ENCODE data around the gene BRINP3.

Gene BRINP3

DNA sequence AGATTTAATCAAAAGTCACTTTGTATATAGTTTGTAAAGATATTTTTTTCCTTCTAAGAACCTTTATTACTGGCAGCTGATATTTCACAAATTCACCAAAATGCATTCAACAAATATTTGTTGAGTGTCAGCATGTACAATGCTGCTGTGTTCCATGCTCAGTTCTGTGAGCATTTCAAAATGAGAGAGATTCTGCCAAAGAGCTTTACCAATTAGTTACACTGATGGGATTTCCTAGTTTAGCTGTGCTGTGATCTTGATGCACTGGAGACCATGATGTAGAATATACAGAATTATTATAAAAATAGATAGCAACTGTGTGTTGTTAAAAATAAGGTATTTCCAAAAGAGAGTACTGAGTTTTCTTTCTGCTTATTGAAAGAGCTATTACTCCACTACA is 225.6 kb downstream of the BRINP3 start:
- no peak for TF ChIP-seq CTCF (IDR thresholded peaks at IDR 0.05; ENCODE audit: low read depth, low read length)
- no peaks in the 10 kb centered on the region for H3K27me3 ChIP-seq
- H3K36me3 ChIP-seq, result no peaks in the 10 kb centered on the region
- DNase-seq, result no peak
- no peaks in the 10 kb centered on the region for H3K9me3 ChIP-seq
- no peak overlapping the region for H3K4me3 ChIP-seq (ENCODE audit: low read depth, low read length)
- H3K4me1 ChIP-seq, result no peaks in the 10 kb centered on the region

GRCh38 chr1:190250368-190250767 is 227.3 kb downstream of the BRINP3 start:
- H3K4me1 ChIP-seq, result no peaks in the 10 kb centered on the region
- H3K36me3 ChIP-seq, result no peaks in the 10 kb centered on the region
- no peak for DNase-seq
- TF ChIP-seq CTCF (IDR thresholded peaks at IDR 0.05; ENCODE audit: low read depth, low read length), result no peak
- no peaks in the 10 kb centered on the region for H3K27me3 ChIP-seq
- no peak overlapping the region for H3K4me3 ChIP-seq (ENCODE audit: low read depth, low read length)
- H3K9me3 ChIP-seq, result no peaks in the 10 kb centered on the region

DNA sequence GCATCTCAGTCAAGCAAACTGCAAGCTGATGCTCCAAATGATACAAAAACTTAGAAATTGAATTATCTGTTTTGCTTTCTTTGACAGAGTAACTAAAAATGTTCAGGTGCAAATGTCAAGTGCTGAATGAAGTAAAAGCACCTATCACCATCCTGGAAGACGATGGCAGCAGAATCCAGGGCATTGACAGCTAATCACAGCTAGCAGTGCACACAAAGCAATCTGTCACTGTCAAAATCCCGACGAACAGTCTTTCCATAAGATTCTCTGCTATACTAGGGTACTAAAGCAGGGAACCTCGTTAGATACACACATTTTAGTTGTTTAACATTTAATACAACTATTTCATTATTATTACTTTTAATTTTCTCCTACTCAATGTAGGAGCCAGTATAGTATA is 233.3 kb downstream of the BRINP3 start:
- no peak for TF ChIP-seq CTCF (IDR thresholded peaks at IDR 0.05; ENCODE audit: low read depth, low read length)
- Histone ChIP-seq H3K36me3 (no peaks in the 10 kb centered on the region), H3K27me3 (no peaks in the 10 kb centered on the region), H3K4me3 (ENCODE audit: low read depth, low read length) (no peak overlapping the region), H3K9me3 (no peaks in the 10 kb centered on the region), H3K4me1 (no peaks in the 10 kb centered on the region; the same call in 1 of the 2 replicates)
- no peak for DNase-seq

GRCh38 chr1:190243056-190243455 is 234.6 kb downstream of the BRINP3 start:
- H3K4me1 ChIP-seq, result no peaks in the 10 kb centered on the region; the same call in 1 of the 2 replicates
- no peak overlapping the region for H3K4me3 ChIP-seq (ENCODE audit: low read depth, low read length)
- no peaks in the 10 kb centered on the region for H3K27me3 ChIP-seq
- TF ChIP-seq CTCF (IDR thresholded peaks at IDR 0.05; ENCODE audit: low read depth, low read length), result no peak
- H3K9me3 ChIP-seq, result no peaks in the 10 kb centered on the region
- no peak for DNase-seq
- no peaks in the 10 kb centered on the region for H3K36me3 ChIP-seq

DNA sequence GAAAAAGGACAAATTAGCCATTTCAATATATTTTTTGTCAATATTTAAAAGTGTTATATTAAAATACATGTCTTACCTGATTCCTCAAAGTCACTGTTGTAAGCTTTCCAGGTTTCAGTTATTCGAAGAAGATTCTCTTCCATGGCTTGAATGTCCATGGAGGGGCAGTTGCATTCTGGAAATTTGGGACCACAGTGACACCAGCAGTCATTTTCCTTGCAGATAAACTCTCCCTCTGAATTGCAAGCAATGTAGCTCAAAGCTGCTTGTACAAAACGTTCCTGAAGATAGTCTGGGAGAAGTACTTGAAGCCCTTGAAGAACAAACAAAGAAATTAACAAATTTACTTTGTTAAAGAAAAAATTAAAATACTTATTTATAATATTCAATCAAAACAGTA is 251.7 kb downstream of the BRINP3 start:
- no peaks in the 10 kb centered on the region for H3K4me1 ChIP-seq
- TF ChIP-seq CTCF (IDR thresholded peaks at IDR 0.05; ENCODE audit: low read depth, low read length), result no peak
- no peaks in the 10 kb centered on the region for H3K27me3 ChIP-seq
- H3K4me3 ChIP-seq (ENCODE audit: low read depth, low read length), result no peak overlapping the region
- no peaks in the 10 kb centered on the region for H3K9me3 ChIP-seq
- no peaks in the 10 kb centered on the region for H3K36me3 ChIP-seq
- DNase-seq, result no peak

- no peak for DNase-seq
- H3K27me3 ChIP-seq, result no peaks in the 10 kb centered on the region
- no peaks in the 10 kb centered on the region for H3K36me3 ChIP-seq
- H3K4me3 ChIP-seq (ENCODE audit: low read depth, low read length), result no peak overlapping the region
- H3K4me1 ChIP-seq, result peaks cover 7% of the 10 kb centered on the region
- no peak for TF ChIP-seq CTCF (IDR thresholded peaks at IDR 0.05; ENCODE audit: low read depth, low read length)
- H3K9me3 ChIP-seq, result no peaks in the 10 kb centered on the region
Observed at GRCh38 chr1:190212450-190212849, 265.2 kb downstream of the BRINP3 start.
